Skeletal muscle tissue (tissue), 1 donor: ENCODE measurements around the gene GPLD1. TPM values are rescaled to one million over a fixed set of nuclear protein-coding genes. Genes with fewer than 3 reads are reported as not detected.

Source experiments
- total RNA-seq: library from RNA; depleted of rRNA; stranded (reverse); fragments of >200 nt; gene quantifications from one replicate; pipeline ENCODE4 v1.2.3, GENCODE V29; 2014

GPLD1 gene
- total RNA-seq, 1 donor from 2014 or later, result 2.6 TPM

Other genes starting within 250 kb of the GPLD1 start
- gene DCDC2, start 131.5 kb downstream of the GPLD1 start, total RNA-seq, result not detected
- gene MRS2, start 86.6 kb downstream of the GPLD1 start, total RNA-seq, result 12.5 TPM
- gene ALDH5A1, start 5.4 kb upstream of the GPLD1 start, total RNA-seq, result 5.2 TPM
- gene KIAA0319, start 156.6 kb upstream of the GPLD1 start, total RNA-seq, result not detected
- 11.5 TPM for gene TDP2, start 177.3 kb upstream of the GPLD1 start, total RNA-seq
- 4.7 TPM for gene ACOT13, start 177.5 kb upstream of the GPLD1 start, total RNA-seq
- gene C6orf62, start 229.6 kb upstream of the GPLD1 start, total RNA-seq, result 41.2 TPM